Measurements from ENCODE around the gene PSMD1.

The PSMD1 gene

DNA sequence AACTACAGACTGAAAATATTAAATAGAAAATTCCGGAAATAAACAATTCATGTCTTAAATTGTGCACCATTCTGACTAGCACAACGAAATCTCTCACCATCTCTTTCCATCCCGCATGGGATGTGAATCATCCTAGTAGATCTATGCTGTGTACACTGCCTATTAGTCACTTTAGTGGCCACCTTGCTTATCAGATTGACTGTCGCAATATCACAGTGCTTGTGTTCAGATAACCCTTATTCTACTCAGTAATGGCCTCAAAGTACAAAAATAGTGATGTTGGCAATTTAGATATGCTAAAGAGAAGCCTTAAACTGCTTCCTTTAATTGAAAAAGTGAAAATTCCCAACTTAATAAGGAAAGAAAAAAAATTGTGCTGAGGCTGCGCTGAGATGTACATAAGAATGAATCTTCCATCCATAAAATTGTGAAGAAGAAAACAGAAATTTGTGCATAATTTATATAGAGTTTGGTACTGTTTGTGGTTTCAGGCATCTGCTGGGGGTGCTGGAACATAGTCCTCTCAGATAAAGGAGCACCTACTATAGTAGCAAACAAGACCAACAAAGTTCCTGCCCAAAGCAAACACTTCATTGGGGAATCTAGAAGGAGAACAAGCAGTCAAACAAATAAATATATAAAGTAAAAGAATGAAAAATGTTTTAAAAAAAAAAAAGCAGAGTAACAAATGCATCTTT lies 12.0 kb downstream of the PSMD1 start:
- H3K4me1 ChIP-seq (ENCODE audit: low read length), result no peaks in the 10 kb centered on the region
- no peaks in the 10 kb centered on the region for H3K27me3 ChIP-seq (ENCODE audit: low read depth, low read length)
- peaks cover 6% of the 10 kb centered on the region; the same call in 1 of the 2 replicates for H3K79me2 ChIP-seq (ENCODE audit: low read length)
- TF ChIP-seq, protein P1, sequence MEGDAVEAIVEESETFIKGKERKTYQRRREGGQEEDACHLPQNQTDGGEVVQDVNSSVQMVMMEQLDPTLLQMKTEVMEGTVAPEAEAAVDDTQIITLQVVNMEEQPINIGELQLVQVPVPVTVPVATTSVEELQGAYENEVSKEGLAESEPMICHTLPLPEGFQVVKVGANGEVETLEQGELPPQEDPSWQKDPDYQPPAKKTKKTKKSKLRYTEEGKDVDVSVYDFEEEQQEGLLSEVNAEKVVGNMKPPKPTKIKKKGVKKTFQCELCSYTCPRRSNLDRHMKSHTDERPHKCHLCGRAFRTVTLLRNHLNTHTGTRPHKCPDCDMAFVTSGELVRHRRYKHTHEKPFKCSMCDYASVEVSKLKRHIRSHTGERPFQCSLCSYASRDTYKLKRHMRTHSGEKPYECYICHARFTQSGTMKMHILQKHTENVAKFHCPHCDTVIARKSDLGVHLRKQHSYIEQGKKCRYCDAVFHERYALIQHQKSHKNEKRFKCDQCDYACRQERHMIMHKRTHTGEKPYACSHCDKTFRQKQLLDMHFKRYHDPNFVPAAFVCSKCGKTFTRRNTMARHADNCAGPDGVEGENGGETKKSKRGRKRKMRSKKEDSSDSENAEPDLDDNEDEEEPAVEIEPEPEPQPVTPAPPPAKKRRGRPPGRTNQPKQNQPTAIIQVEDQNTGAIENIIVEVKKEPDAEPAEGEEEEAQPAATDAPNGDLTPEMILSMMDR (IDR thresholded peaks at IDR 0.05; ENCODE audit: low read depth, low read length), result no peak
- no peak for TF ChIP-seq EZH2phosphoT487 (IDR thresholded peaks at IDR 0.05; ENCODE audit: low read depth)
- no peak overlapping the region for H3K9ac ChIP-seq (ENCODE audit: low read length)
- H3K36me3 ChIP-seq (replicated peaks; ENCODE audit: low read depth, low read length), result peaks cover 31% of the 10 kb centered on the region
- H3K9me3 ChIP-seq (ENCODE audit: insufficient read depth, low read length), result no peaks in the 10 kb centered on the region
- H2AFZ ChIP-seq (ENCODE audit: low read depth, low read length), result no peak overlapping the region
- no peak overlapping the region for H3K4me3 ChIP-seq (ENCODE audit: low read length)
- no peak overlapping the region for H3K4me2 ChIP-seq (ENCODE audit: low read length)
- no peaks in the 10 kb centered on the region for H4K20me1 ChIP-seq (ENCODE audit: insufficient read depth, low read length)
- H3K27ac ChIP-seq (ENCODE audit: low read length), result no peak overlapping the region

GRCh38 chr2:231069379-231070054 lies 12.8 kb downstream of the PSMD1 start:
- H4K20me1 ChIP-seq (ENCODE audit: insufficient read depth, low read length), result no peaks in the 10 kb centered on the region
- no peak overlapping the region for H3K27ac ChIP-seq (ENCODE audit: low read length)
- no peak overlapping the region for H3K4me2 ChIP-seq (ENCODE audit: low read length)
- TF ChIP-seq EZH2phosphoT487 (IDR thresholded peaks at IDR 0.05; ENCODE audit: low read depth), result no peak
- TF ChIP-seq, protein P1 (IDR thresholded peaks at IDR 0.05; ENCODE audit: low read depth, low read length), result no peak
- peaks cover 24% of the 10 kb centered on the region for H3K36me3 ChIP-seq (replicated peaks; ENCODE audit: low read depth, low read length)
- H3K4me3 ChIP-seq (ENCODE audit: low read length), result no peak overlapping the region
- no peaks in the 10 kb centered on the region for H3K4me1 ChIP-seq (ENCODE audit: low read length)
- no peak overlapping the region for H3K9ac ChIP-seq (ENCODE audit: low read length)
- no peaks in the 10 kb centered on the region for H3K9me3 ChIP-seq (ENCODE audit: insufficient read depth, low read length)
- H2AFZ ChIP-seq (ENCODE audit: low read depth, low read length), result no peak overlapping the region
- H3K27me3 ChIP-seq (ENCODE audit: low read depth, low read length), result no peaks in the 10 kb centered on the region
- no peaks in the 10 kb centered on the region for H3K79me2 ChIP-seq (ENCODE audit: low read length)

DNA sequence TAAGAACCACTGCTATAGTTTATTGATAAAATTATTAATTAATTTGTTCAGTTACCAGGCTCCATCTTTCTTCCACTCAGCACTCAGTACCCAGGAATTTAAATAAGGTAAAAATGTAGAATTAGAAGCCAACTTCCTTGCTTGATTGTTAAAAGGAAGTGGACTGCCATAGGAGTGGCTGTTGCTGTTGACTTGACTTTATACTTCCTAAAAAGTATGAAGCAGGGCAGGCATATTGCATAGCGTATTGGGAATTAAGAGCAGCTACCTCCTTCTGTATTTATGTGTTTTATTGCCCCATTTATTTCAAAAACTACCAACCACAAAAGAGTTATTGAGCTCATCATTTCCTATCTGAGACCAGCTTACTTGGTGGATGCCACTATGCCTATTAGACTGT lies 27.9 kb downstream of the PSMD1 start:
- H3K79me2 ChIP-seq (ENCODE audit: low read length), result no peaks in the 10 kb centered on the region

DNA sequence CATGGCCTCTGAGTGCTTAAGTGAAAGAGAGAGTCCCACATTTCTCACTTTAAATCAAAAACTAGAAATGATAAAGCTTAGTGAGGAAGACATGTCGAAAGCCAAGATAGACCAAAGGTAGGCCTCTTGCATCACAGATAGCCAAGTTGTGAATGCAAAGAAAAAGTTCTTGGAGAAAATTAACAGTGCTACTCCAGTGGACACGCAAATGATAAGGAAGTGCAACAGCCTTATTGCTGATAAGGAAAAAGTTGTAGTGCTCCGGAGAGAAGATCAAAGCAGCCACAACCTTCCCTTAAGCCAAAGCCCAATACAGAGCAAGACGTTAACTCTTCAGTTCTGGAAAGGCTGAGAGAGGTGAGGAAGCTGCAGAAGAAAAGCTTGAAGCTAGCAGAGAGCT lies 32.1 kb downstream of the PSMD1 start:
- TF ChIP-seq EZH2phosphoT487 (IDR thresholded peaks at IDR 0.05; ENCODE audit: low read depth), result no peak
- Histone ChIP-seq H3K79me2 (ENCODE audit: low read length) (no peaks in the 10 kb centered on the region), H4K20me1 (ENCODE audit: insufficient read depth, low read length) (no peaks in the 10 kb centered on the region), H3K4me2 (ENCODE audit: low read length) (no peak overlapping the region), H3K9me3 (ENCODE audit: insufficient read depth, low read length) (no peaks in the 10 kb centered on the region), H3K4me1 (ENCODE audit: low read length) (no peaks in the 10 kb centered on the region), H3K27ac (ENCODE audit: low read length) (no peak overlapping the region), H3K27me3 (ENCODE audit: low read depth, low read length) (no peaks in the 10 kb centered on the region), H3K4me3 (ENCODE audit: low read length) (no peak overlapping the region), H2AFZ (ENCODE audit: low read depth, low read length) (no peak overlapping the region), H3K36me3 (replicated peaks; ENCODE audit: low read depth, low read length) (peaks cover 6% of the 10 kb centered on the region), H3K9ac (ENCODE audit: low read length) (no peak overlapping the region)

More for the DNA sequence above, 27.9 kb downstream of the PSMD1 start:
- H3K36me3 ChIP-seq (replicated peaks; ENCODE audit: low read depth, low read length), result peaks cover 28% of the 10 kb centered on the region
- no peak overlapping the region for H3K9ac ChIP-seq (ENCODE audit: low read length)
- no peak overlapping the region for H2AFZ ChIP-seq (ENCODE audit: low read depth, low read length)
- no peak for TF ChIP-seq EZH2phosphoT487 (IDR thresholded peaks at IDR 0.05; ENCODE audit: low read depth)
- TF ChIP-seq, protein P1 (IDR thresholded peaks at IDR 0.05; ENCODE audit: low read depth, low read length), result no peak
- H3K9me3 ChIP-seq (ENCODE audit: insufficient read depth, low read length), result no peaks in the 10 kb centered on the region
- no peak overlapping the region for H3K27ac ChIP-seq (ENCODE audit: low read length)
- no peak overlapping the region for H3K4me3 ChIP-seq (ENCODE audit: low read length)
- no peaks in the 10 kb centered on the region for H4K20me1 ChIP-seq (ENCODE audit: insufficient read depth, low read length)
- H3K4me1 ChIP-seq (ENCODE audit: low read length), result no peaks in the 10 kb centered on the region
- H3K4me2 ChIP-seq (ENCODE audit: low read length), result no peak overlapping the region
- no peaks in the 10 kb centered on the region for H3K27me3 ChIP-seq (ENCODE audit: low read depth, low read length)

All from OCI-LY3 (cell line).